Activated CD4-positive, alpha-beta T cell treated with anti-CD3 and anti-CD28 coated beads, Interleukin-2, amount 10 ng/mL, durations not matched to agents 24 days and 14 days (primary cell): Measurements from ENCODE around the gene SLC36A2. TPM values are rescaled to one million over a fixed set of nuclear protein-coding genes. Genes with fewer than 3 reads are reported as not detected.
"Not testable (repeated sequence)": the region's sequence is repeated elsewhere in the genome, so short reads cannot be mapped to it uniquely, and the experiment has no call there.

Source experiments
- DNase-seq: peaks from one replicate; pipeline ENCODE4 v3.0.0; 2022
- H3K27ac Mint-ChIP-seq: one replicate; pipeline ENCODE4 v1.8.0; 2022; ENCODE audit warnings: mild to moderate bottlenecking, mixed read lengths
- H3K27me3 Mint-ChIP-seq: one replicate; pipeline ENCODE4 v1.8.0; 2022; ENCODE audit warnings: mixed read lengths
- H3K36me3 Mint-ChIP-seq: one replicate; pipeline ENCODE4 v1.8.0; 2022; ENCODE audit warnings: low read depth, mild to moderate bottlenecking, mixed read lengths
- H3K4me1 Mint-ChIP-seq: one replicate; pipeline ENCODE4 v1.8.0; 2021; ENCODE audit warnings: mixed read lengths
- H3K4me3 Mint-ChIP-seq: one replicate; pipeline ENCODE4 v1.8.0; 2022; ENCODE audit warnings: mild to moderate bottlenecking, moderate library complexity, mixed read lengths
- H3K9me3 Mint-ChIP-seq: one replicate; pipeline ENCODE4 v1.8.0; 2021; ENCODE audit warnings: mixed read lengths
- intact Hi-C: fragments of 100-400 bp; cut with micrococcal nuclease; formaldehyde crosslinking; loops from one replicate; pipeline ENCODE4 v1.15.1; 2023
- total RNA-seq: library from RNA; stranded (reverse); gene quantifications from 2 replicates; pipeline ENCODE4 v1.2.3, GENCODE V29; 2022

The SLC36A2 gene
- total RNA-seq, 1 donor from 2014 or later: not detected

DNA sequence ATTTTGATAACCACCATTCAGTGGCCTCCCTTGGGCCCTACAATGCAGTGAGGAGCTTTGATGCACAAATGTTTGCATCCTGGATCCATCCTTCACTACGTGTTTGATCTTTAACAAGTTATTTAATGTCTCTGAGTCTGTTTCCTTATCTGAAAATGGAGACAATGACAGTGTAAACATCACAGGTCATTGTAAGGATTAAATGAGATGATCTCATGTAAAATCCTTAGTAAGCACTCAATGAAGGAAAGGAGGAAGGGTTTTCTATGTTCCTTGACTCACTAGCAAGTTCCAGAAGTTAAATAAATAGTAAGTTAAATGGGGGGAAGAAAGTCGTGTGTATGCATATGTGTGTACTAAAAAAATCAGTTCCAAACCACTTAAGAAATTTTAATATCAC lies 34.0 kb downstream of the SLC36A2 start:
- intact Hi-C loops: no loop called here
- DNase-seq: no peak
- H3K27ac Mint-ChIP-seq: no peak overlapping the region
- peaks cover 14% of the 10 kb centered on the region for H3K27me3 Mint-ChIP-seq
- H3K4me1 Mint-ChIP-seq: no peaks in the 10 kb centered on the region
- no peaks in the 10 kb centered on the region for H3K36me3 Mint-ChIP-seq
- H3K9me3 Mint-ChIP-seq: no peaks in the 10 kb centered on the region
- H3K4me3 Mint-ChIP-seq: no peak overlapping the region

DNA sequence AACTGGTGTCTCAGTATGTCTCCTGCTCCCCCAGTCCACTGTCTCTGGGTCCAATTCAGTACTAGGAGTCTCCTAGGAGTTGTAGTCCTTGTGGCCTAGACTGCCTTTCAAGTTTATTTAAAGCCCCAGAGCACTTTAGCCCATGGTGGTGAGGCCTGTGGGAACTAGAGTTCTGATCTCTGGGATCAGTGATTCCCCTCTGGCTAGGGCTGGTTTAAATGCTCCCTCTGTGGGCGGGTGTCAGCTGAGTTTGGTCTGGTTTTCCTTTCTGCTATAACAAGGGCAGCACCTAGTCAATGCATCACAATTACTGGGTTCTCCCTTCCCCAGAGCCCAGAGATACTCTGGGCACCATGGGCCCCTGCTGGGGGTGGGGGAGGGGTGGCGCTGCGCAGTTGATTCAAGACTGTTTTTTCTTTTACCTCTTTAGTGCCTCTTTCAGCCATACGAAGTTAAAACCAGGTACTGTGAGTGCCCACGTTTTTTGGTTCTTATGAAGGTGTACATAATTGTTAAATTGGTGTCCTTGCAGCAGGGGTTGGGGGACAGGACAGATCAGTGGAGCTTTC lies 34.5 kb downstream of the SLC36A2 start:
- no peaks in the 10 kb centered on the region for H3K36me3 Mint-ChIP-seq
- no peaks in the 10 kb centered on the region for H3K9me3 Mint-ChIP-seq
- H3K27ac Mint-ChIP-seq: no peak overlapping the region
- intact Hi-C loops: no loop called here
- no peaks in the 10 kb centered on the region for H3K4me1 Mint-ChIP-seq
- H3K4me3 Mint-ChIP-seq: no peak overlapping the region
- no peak for DNase-seq
- peaks cover 18% of the 10 kb centered on the region for H3K27me3 Mint-ChIP-seq

DNA sequence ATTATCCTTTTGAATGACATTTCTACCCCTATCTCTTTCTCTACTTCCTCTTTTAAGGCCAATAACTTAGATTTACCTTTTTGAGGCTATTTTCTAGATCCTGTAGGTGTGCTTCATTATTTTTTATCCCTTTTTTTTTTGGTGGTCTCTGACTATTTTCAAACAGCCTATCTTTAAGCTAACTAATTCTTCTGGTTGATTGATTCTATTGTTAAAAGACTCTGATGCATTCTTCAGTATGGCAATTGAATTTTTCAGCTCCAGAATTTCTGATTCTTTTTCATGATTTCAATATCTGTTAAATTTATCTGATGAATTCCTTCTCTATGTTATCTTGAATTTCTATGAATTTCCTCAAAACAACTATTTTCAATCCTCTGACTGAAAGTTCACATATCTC lies 36.4 kb downstream of the SLC36A2 start:
- H3K9me3 Mint-ChIP-seq: no peaks in the 10 kb centered on the region
- no peak for DNase-seq
- peaks cover 22% of the 10 kb centered on the region for H3K27me3 Mint-ChIP-seq
- H3K4me3 Mint-ChIP-seq: no peak overlapping the region
- intact Hi-C loops: no loop called here
- no peak overlapping the region for H3K27ac Mint-ChIP-seq
- no peaks in the 10 kb centered on the region for H3K4me1 Mint-ChIP-seq
- no peaks in the 10 kb centered on the region for H3K36me3 Mint-ChIP-seq

DNA sequence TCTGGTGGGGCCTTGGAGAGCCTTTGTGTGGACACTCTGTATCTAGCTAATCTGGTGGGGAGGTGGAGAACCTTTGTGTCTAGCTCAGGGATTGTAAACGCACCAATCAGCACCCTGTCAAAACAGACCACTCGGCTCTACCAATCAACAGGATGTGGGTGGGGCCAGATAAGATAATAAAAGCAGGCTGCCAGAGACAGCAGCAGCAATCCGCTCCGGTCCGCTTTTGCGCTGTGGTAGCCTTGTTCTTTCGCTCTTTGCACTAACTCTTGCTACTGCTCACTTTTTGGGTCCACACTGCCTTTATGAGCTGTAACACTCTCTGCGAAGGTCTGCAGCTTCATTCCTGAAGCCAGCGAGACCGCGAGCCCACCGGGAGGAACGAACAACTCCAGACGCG lies 37.5 kb downstream of the SLC36A2 start:
- H3K36me3 Mint-ChIP-seq, DNase-seq, H3K4me1 Mint-ChIP-seq, H3K4me3 Mint-ChIP-seq, H3K9me3 Mint-ChIP-seq, intact Hi-C loops, H3K27ac Mint-ChIP-seq: not testable (repeated sequence)
- peaks cover 25% of the 10 kb centered on the region for H3K27me3 Mint-ChIP-seq

DNA sequence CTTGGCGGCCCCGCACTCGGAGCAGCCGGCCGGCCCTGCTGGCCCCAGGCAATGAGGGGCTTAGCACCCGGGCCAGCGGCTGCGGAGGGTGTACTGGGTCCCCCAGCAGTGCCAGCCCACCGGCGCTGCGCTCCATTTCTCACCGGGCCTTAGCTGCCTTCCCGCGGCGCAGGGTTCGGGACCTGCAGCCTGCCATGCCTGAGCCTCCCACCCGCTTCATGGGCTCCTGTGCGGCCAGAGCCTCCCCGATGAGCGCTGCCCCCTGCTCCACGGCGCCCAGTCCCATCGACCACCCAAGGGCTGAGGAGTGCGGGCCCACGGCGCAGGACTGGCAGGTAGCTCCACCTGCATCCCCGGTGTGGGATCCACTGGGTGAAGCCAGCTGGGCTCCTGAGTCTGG lies 38.1 kb downstream of the SLC36A2 start:
- H3K4me3 Mint-ChIP-seq, H3K36me3 Mint-ChIP-seq, H3K9me3 Mint-ChIP-seq, H3K4me1 Mint-ChIP-seq, DNase-seq, intact Hi-C loops, H3K27ac Mint-ChIP-seq: not testable (repeated sequence)
- H3K27me3 Mint-ChIP-seq: peaks cover 27% of the 10 kb centered on the region

DNA sequence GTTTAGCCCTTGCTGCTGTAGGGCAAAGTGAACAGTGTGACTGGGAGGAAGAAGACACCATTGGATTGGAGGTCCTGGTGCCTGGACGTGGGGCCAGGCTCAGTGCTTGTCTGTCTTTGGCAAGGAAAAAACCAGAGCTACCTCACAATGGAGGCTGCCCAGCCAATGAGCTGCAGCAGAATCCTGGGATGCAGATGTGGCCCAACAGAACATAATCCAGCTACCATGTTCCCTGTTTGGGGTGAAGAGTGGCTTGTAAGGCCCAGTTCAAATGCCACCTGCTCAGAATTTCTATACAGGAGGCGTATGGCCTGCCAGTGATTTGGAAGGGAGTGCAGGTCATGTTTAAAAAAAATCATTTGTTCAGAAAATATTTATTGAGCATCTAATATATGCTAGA lies 43.7 kb downstream of the SLC36A2 start, which contains the start of gene SLC36A3:
Gene SLC36A3 (minus strand): TSS at position 101 of the 400 bp plus-strand sequence. CDS start 412 bp downstream, outside the sequence.
- intact Hi-C loops: no loop called here
- no peak for DNase-seq
- Mint-ChIP-seq H3K27me3 (peaks cover 44% of the 10 kb centered on the region), H3K4me3 (no peak within 1 kb of the TSS), H3K4me1 (no peaks in the 10 kb centered on the region), H3K9me3 (no peaks in the 10 kb centered on the region), H3K27ac (no peak within 1 kb of the TSS), H3K36me3 (no peaks in the 10 kb centered on the region)

DNA sequence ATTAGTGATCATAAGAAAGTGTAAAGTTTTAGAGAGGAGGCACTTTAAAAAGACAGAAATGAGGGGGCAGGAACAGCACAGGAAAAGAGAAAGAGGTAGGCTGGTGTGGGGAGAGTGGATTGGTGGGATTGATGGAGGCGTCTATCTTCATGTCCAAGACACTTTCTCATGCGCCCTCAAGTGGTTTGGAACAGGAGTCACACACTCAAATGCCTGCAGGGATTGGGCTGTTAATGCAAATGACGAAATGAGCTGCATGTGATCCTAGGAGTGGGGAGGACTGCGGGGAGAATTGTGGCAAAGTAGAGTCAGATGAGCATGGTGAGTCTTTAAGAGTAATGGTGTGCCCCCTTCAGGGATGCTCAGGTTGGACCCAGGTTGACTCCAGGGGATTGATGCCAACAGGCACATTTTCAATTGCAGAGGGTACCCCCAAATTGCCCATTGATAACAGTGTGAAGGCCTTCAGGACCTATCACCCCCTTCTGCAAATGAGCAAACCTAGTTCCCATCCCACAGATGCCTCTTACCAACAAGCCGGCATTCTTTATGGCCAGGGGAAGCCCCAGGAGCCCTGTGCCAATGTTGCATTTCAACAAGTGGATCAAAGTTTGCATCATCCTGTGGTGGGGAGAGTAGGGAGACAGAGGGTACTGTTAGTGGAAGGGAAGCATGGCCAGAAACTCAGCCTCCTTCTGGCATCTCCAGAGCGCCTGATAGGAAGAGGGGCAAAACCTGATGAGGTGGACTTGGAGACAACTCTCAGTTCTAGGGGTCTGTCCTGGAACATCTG lies 49.1 kb downstream of the SLC36A2 start:
- peak; percentile 73 for DNase-seq
- no peaks in the 10 kb centered on the region for H3K36me3 Mint-ChIP-seq
- intact Hi-C loops: no loop called here
- no peak overlapping the region for H3K4me3 Mint-ChIP-seq
- no peak overlapping the region for H3K27ac Mint-ChIP-seq
- no peaks in the 10 kb centered on the region for H3K9me3 Mint-ChIP-seq
- peaks cover 7% of the 10 kb centered on the region for H3K4me1 Mint-ChIP-seq
- peaks cover 25% of the 10 kb centered on the region for H3K27me3 Mint-ChIP-seq

DNA sequence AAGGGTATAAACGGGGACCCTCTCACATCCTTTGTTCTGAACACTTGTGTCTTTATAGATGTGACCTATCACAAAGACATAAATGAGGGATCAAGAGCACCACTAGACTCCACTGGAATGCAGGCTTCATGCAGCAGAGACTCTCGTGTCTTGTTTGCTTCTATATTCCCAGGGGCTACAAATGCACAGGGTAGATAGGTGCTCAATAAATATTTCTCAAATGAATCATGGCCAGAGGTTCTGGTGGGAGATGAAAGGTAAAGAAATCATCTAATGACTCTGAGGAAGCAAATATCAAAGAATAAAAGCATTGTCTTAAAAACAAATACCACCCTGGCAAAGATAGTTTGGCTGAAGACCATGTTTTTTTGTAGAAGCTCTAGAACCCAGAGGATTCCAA lies 50.4 kb downstream of the SLC36A2 start:
- no peak overlapping the region for H3K27ac Mint-ChIP-seq
- intact Hi-C loops: no loop called here
- no peak overlapping the region for H3K4me3 Mint-ChIP-seq
- DNase-seq: no peak
- peaks cover 18% of the 10 kb centered on the region for H3K27me3 Mint-ChIP-seq
- no peaks in the 10 kb centered on the region for H3K36me3 Mint-ChIP-seq
- peaks cover 7% of the 10 kb centered on the region for H3K4me1 Mint-ChIP-seq
- no peaks in the 10 kb centered on the region for H3K9me3 Mint-ChIP-seq

DNA sequence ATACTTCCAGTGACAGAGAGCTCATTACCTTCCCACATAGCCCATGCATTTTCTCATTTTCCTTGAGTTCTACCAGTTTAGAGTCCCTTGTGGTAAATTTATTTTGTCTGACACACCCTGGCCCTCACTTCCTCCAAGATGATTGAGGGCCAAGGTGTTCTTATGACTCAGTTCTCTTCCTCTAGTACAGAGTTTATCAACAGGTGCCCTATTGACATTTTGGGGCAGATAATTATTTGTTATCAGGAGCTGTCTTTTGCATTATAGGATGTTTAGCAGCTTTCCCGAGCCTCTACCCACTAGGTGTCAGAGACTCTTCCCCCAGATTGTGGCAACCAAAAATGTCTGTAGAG lies 50.9 kb downstream of the SLC36A2 start:
- peaks cover 17% of the 10 kb centered on the region for H3K27me3 Mint-ChIP-seq
- H3K4me3 Mint-ChIP-seq: no peak overlapping the region
- H3K9me3 Mint-ChIP-seq: no peaks in the 10 kb centered on the region
- no peak overlapping the region for H3K27ac Mint-ChIP-seq
- DNase-seq: no peak
- H3K36me3 Mint-ChIP-seq: no peaks in the 10 kb centered on the region
- intact Hi-C loops: no loop called here
- peaks cover 7% of the 10 kb centered on the region for H3K4me1 Mint-ChIP-seq

DNA sequence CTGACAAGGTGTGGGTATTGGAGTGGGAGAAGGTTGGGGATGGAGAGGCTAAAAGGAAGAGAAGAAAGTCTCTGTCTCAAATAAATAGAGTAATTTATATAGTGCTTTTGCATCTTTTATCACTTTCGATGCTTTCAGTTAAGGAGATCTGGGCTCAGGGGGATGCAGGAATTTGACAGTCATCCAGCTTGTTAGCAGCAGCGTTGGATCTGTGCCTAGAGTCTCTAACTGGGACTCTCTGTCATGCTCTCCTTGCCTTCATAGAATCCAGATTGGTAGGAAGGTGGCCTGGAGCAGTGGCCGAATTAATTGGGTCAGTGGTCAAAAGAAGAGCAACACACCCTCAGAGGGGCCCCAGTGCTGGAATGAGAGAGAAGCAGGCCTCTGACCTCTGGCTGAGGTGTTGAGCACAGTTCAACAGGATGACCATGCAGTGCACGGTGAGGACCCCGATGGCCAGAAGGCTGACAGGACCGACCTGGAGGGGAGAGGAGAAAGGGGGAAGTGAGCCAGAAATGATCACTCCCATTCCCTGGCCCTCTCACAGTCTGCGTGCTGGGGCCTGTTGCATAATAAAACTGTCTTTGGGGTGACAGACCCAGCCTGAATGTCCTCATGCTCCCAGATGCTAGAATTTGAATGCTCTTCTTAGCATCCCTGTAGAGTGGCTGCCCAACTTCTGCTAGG lies 51.4 kb downstream of the SLC36A2 start:
- Mint-ChIP-seq H3K4me1 (peaks cover 7% of the 10 kb centered on the region), H3K27me3 (peaks cover 14% of the 10 kb centered on the region), H3K36me3 (no peaks in the 10 kb centered on the region), H3K27ac (no peak overlapping the region), H3K9me3 (no peaks in the 10 kb centered on the region), H3K4me3 (no peak overlapping the region)
- DNase-seq: no peak
- intact Hi-C loops: no loop called here

DNA sequence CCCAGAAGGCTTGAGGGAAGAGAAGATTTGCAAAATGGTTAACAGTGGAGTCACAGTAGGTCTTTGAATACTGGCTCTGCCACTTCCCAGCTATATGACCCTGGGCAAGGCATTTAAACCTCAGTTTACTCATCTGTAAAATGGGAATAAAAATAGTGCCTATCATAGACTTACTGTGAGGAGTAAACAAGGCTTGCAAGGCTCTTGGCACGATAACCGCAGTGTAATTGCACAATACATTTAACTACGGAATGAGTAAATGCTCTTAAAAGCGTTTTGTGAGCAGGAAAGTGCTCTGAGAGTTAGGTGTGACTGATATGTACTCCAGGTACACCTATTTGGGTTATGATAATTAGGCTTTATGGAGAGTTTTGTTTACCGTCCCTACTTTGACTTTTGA lies 52.2 kb downstream of the SLC36A2 start:
- no peak for DNase-seq
- Mint-ChIP-seq H3K27ac (no peak overlapping the region), H3K4me3 (no peak overlapping the region), H3K9me3 (no peaks in the 10 kb centered on the region), H3K4me1 (peaks cover 7% of the 10 kb centered on the region), H3K27me3 (peaks cover 12% of the 10 kb centered on the region), H3K36me3 (no peaks in the 10 kb centered on the region)
- intact Hi-C loops: no loop called here

DNA sequence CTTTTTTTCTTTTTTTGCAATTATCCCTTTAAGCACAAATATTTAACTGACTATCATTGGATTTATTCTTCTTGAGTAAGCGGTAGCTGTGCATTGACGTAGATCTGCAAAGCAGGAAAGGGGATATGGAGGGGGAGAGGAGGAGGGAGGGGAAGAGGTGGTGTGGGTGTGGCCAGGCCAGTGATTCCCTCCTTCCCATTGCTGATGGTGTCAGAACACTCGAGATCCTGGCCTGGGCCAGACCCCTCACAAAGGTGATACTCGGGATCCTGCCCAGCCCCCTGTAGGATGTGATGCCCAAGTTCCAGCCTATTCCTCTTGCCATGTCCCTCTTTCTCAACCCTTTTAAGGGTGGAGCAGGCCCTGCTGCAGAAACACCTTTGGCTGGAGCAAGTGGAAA lies 53.7 kb downstream of the SLC36A2 start:
- Mint-ChIP-seq H3K9me3 (no peaks in the 10 kb centered on the region), H3K4me1 (peaks cover 7% of the 10 kb centered on the region), H3K27ac (no peak overlapping the region), H3K27me3 (peaks cover 6% of the 10 kb centered on the region), H3K36me3 (no peaks in the 10 kb centered on the region), H3K4me3 (no peak overlapping the region)
- no peak for DNase-seq
- intact Hi-C loops: no loop called here

DNA sequence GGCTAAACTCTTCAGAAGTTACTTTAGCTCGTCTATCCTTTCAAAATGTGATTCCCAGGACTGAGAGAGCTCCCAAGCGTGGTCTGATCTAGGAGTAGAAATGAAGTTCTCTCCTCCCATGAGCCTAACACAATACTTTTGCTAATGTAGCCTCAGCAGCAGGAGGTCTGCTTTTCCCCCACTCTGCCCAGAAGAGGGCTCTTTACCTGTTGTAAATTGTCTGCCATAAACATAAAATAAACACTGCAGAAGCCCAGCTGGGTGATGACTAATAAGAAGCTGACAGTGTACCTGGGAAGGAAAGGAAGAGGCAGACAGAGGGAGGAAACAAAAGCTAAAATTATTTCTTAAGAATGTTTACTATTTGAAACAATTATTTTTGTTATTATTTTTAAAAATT lies 59.2 kb downstream of the SLC36A2 start:
- Mint-ChIP-seq H3K27ac (no peak overlapping the region), H3K36me3 (no peaks in the 10 kb centered on the region), H3K9me3 (no peaks in the 10 kb centered on the region), H3K27me3 (peaks cover 7% of the 10 kb centered on the region), H3K4me3 (no peak overlapping the region), H3K4me1 (peaks cover 2% of the 10 kb centered on the region)
- no peak for DNase-seq
- intact Hi-C loops: no loop called here

DNA sequence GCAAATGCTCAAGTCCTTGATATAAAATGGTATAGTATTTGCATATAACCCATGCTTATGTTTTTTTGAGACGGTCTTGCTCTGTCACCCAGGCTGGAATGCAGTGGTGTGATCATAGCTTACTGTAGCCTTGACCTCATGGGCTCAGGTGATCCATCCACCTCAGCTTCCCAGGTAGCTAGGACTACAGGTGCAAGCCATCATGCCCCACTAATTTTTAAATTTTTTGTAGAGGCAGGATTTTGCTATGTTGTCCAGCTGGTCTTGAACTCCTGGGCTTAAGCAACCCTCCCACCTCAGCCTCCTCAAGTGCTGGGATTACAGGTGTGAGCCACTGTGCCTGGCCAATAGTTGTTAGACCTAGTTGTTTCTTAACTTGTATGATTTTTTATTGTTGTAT lies 61.1 kb downstream of the SLC36A2 start:
- no peak overlapping the region for H3K4me3 Mint-ChIP-seq
- intact Hi-C loops: loop anchor here (1.0 kb wide), 1 partner anchor 29 kb away; no protein-coding TSS in a partner anchor
- no peak for DNase-seq
- H3K9me3 Mint-ChIP-seq: no peaks in the 10 kb centered on the region
- H3K27ac Mint-ChIP-seq: no peak overlapping the region
- peaks cover 2% of the 10 kb centered on the region for H3K4me1 Mint-ChIP-seq
- H3K36me3 Mint-ChIP-seq: no peaks in the 10 kb centered on the region
- H3K27me3 Mint-ChIP-seq: peaks cover 7% of the 10 kb centered on the region
